RPMI7951 (cell line): ENCODE data around the gene TOX3. TPM values are rescaled to one million over a fixed set of nuclear protein-coding genes. Genes with fewer than 3 reads are reported as not detected.

Experiments used
- DNase-seq: peaks from one replicate; pipeline ENCODE4 v3.0.0-alpha.2; 2012; ENCODE audit warnings: low read depth
- total RNA-seq: library from RNA; depleted of rRNA; stranded (reverse); fragments of >200 nt; shearing (Covaris generic); gene quantifications from 2 replicates; pipeline ENCODE4 v1.2.3, GENCODE V29; 2014

Gene TOX3
- total RNA-seq, 1 experiment from 2014 or later, result not detected

GRCh38 chr16:52451971-52452421 lies 94.9 kb downstream of the TOX3 start:
- peak; percentile 43 for DNase-seq

DNA sequence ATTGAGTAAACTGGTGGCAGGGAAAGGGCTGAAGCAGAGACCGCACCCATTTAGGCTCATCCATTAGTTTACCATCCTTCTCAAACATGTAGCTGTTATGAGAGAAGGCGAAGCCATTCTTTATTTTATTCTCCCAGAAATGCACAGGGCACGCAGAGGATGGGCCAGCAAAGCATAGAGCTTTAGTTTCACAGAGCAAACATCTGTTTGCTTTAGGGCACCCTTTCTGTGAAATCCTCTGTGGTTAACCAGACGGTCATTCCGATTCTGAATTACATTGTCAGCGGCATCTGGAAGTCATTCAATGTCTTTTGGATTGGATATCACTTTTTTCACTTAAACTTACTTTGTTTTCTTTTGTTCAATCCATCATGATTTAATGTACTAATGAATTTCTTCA lies 96.0 kb downstream of the TOX3 start:
- DNase-seq, result peak; percentile 56

GRCh38 chr16:52450241-52450640 lies 96.7 kb downstream of the TOX3 start:
- no peak for DNase-seq

DNA sequence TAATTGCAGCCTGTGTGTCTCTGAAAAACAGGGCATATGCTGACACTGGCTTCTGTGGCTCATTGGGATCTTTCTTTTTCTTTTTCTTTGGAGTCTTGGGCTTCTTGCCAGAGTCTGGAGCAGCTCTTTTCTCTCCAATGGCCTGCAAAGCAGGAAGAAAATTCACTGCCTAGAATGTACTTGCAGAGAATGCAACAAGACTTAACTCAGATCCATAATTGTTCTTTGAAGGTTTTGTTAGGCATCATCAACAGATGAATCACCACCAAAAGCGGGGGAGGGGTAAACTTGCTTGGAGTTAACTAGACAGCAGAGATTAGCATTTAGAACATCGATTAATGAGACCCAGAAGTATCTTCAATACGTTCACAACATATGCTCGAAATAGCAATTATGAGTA lies 100.9 kb downstream of the TOX3 start:
- DNase-seq, result no peak

DNA sequence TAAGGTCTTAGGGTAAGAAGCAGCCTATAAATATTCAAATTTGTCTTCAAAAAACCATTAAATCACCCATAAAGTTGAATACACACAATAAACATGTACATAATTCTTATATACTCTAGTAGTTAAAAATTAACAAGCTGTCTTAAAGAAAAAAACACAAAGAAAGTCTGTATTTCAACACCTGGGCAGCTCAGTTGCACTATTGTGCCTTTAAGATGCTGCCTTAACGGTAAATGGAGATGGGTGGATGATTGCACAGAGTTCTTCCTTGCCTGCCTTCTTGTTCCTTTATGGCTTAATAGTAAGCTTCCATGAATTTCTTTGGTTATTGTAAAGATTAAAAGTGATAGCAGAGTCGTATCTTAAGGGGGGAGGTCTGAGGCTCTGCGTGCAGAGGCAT lies 105.1 kb downstream of the TOX3 start:
- no peak for DNase-seq

GRCh38 chr16:52440248-52440647 lies 106.7 kb downstream of the TOX3 start:
- no peak for DNase-seq

- DNase-seq, result no peak
These were observed 107.2 kb downstream of the TOX3 start for GRCh38 chr16:52439750-52440149.

GRCh38 chr16:52439171-52439701 lies 107.7 kb downstream of the TOX3 start:
- no peak for DNase-seq

DNA sequence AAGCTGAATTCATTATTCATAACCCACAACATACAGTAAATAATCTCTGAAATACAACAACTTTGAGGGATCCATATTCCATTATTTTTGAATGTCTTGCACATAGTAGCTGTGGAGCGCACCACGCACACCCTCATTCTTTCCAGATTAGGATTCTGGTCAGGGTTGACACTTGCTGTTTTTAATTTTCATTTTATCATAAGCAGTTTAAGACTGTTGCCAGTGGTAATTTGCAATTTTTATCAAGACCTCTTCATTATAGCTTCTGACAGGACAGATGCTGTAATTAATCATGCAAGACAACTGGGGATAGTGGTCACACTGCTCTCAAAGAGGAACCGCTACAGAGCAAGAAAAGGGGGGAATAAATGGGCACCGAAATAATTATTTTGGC lies 109.7 kb downstream of the TOX3 start:
- DNase-seq, result no peak

DNA sequence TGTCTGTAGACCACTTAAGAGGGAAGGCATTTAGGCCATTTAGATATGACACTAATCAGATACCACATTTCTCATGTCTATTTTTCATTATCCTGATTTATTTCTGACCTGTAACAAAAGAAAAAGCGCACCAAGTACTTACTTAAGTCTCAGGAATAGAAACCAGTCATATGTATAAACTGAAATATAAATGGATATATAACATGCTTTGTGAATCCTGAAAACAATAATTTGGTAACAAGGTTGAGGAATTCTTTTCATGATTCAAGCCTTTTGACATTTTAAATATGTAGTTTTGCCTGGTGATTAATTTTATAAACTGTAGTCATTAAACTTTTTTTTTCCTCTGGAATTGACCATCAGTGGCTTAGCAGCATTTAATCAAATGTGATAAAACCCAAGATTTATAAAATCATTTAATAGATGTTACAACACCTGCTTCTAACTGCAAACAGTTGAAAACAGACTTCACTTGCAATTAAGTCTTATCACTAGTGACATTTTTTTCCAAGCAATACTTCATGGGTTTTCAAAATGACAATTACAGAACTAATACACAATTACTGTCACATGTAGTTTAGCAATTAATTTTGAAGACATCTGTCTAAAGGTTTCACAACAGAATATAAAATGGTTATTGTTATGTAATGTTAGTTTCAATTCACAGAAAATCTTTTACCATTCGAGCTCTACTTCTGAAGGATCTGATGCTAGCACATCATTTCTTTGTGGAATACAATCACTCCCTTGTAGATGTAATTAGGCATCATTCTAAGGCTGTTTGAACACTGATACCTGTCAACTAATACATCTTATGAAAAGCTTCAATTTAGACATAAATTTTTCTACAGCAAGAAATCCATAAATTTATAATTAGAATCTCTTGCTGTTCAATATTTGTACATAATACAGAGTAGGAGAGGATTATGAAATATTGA lies 110.3 kb downstream of the TOX3 start:
- DNase-seq, result no peak

DNA sequence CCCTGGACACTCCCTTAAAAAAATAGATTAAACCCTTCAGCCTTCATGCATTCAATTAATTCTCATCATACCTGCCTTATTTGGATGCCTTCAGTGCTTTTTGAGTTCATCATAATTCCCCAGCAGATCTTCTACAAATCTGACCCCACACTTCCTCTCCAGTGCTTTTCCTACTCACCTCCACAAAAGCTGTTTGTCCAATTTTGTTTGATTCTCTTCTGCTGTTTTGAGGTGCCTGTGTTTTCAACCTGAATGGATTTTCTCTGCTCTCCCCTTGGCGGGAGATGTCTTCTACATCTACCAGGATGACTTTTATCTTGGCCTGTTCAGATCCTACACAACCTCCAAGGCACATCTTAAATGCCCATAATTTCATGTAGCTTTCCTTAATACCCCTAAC lies 112.7 kb downstream of the TOX3 start:
- no peak for DNase-seq

DNA sequence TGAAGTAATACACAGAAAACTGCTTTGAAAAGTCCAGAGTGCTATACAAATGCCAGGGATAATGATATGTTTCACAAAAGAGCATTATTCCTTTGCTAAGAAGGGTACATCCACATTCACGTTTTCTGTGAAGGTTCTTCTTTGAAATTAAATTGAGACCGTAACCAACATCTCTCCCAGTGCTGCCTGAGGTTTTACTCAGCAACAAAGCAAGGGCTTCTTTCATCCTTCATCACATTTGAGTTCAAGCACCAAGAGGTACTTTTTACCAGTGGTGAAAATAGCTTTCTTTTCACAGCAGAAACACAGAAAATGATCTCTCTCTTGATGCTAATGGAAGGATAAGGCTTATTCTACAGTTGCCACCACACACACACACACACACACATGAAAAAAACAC lies 113.3 kb downstream of the TOX3 start:
- no peak for DNase-seq

GRCh38 chr16:52424591-52424990 lies 122.4 kb downstream of the TOX3 start:
- DNase-seq, result no peak

DNA sequence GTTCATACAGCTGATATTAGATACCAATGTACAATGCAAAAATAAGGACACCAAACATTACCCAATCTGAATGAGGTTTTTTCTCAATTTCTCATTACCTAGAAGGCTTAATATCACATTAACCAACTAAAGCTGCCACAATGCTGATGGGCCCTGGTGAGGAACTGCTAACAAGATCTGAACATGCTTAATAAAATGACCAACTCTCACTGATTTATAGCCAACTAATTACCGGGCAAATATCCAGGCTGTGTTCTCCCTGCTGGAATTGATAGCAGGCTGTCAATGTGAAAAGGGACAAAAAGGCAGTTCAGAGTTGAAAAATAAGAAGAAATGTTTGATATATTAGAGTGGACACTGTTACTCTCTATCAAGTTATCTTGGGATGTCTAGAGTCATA lies 124.6 kb downstream of the TOX3 start:
- DNase-seq, result no peak

GRCh38 chr16:52418201-52418600 lies 128.7 kb downstream of the TOX3 start:
- no peak for DNase-seq

DNA sequence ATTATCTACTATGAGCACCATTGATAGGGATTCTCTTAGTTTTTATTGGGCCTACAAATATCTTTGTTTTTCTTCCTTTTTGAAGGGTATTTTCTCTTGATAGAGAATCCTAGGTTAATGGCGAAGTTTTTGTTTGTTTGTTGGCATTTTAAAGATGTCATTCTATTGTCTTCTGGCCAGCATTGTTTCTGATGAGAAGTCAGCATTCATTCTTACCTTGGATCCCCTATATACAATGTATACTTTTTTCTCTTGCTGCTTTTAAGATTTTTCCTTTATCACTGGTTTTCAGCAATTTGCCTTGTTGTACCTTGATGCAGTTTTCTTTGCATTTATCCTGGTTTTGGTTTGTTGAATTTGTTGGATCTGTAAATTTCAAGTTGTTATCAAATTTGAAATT lies 130.1 kb downstream of the TOX3 start:
- no peak for DNase-seq

GRCh38 chr16:52411011-52411410 lies 135.9 kb downstream of the TOX3 start:
- no peak for DNase-seq

DNA sequence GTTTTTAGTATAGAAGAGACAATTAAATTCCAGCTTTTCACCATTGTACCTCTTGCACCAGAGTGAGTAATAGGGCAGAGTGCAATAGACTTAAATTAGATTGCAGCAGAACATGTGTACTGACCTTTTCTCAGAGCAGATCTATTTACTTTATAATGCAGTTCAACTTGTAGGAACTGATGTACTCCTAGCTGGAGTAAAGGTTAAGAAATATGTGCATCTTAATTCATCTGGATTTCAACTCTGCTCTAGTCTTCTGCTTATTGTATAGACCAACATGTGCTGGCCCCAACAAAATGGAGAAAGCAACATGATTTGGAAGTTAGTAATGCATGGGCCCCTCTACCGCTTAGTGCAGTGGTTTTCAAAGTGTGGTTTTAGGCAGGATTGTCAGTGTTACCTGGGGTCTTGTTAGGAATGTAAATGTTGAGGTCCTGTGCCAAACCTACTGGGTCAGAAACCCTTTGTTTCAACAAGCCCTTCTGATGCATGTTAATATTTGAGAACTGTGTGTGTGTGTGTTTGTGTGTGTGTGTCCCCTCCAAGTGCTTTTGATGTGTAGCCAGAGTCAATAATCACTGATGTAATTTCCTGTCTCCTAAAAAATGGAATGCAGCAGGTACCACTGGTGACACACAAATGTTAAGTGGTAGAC lies 138.6 kb downstream of the TOX3 start:
- DNase-seq, result no peak

GRCh38 chr16:52407778-52408177 lies 139.2 kb downstream of the TOX3 start:
- no peak for DNase-seq

DNA sequence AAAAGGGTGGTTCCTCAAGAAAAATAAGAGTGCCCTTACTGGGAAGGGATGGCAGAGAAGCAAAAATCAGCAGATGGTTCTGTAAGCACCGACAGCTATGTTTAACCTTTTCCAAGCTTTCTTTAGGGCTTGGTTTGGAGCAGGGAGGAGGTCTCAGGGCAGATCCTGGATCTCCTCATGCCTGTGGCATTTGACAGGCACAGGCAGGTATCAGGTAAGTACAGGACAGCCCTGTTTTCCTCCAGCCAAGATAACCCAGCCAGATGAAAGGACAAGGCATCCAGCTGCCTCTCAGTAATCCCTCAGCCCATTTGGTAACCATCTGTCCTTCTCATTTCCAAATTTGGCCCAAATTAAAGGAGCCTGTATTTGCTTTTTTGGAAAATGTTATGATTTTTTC lies 141.5 kb downstream of the TOX3 start:
- DNase-seq, result no peak

- no peak for DNase-seq
These were observed 142.4 kb downstream of the TOX3 start for GRCh38 chr16:52404546-52404945.

- DNase-seq, result no peak
These were observed 147.8 kb downstream of the TOX3 start for GRCh38 chr16:52399116-52399515.

DNA sequence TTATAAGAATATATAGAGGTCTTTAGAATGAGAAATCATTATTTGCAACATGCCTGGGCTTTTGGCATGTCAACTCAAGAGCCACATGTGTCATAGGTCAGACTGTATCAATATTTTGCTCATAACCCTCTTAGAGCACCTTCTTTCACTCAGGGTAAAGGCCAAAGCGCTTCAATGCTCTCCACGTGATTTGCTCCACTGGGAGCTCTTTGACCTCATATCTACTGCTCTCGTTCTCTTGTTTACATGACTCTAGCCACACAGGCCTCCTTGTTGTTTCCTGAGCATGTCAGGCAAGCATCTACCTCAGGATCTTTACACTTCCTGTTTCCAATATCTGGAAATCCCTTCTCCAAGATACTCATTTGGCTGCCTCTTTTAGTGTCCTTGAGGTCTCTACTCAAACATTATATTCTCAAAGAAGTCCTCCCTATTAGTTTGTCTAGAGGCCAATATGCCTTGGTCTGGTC lies 148.4 kb downstream of the TOX3 start:
- DNase-seq, result no peak
